Lower lobe of right lung (tissue), 2 donors: Measurements from ENCODE around the gene ZNF516. TPM values are rescaled to one million over a fixed set of nuclear protein-coding genes. Genes with fewer than 3 reads are reported as not detected.

Source experiments
- ATAC-seq, 2 donors: fragments of 200-7000 bp; cut with Tn5 transposase; one replicate each; pipeline ENCODE4 v1.9.1; 2020 to 2022; ENCODE audit warnings: mild to moderate bottlenecking in 2 of 2, moderate library complexity in 2 of 2
- DNase-seq: peaks from one replicate; pipeline ENCODE4 v3.0.0-alpha.2; 2020
- H3K27ac ChIP-seq: fragments of 200-600 bp; one replicate; pipeline ENCODE4 v1.8.0; 2022
- H3K27me3 ChIP-seq: fragments of 200-600 bp; one replicate; pipeline ENCODE4 v1.8.0; 2022; ENCODE audit warnings: low read depth
- H3K36me3 ChIP-seq: fragments of 200-600 bp; one replicate; pipeline ENCODE4 v1.8.0; 2022; ENCODE audit warnings: mild to moderate bottlenecking
- H3K4me1 ChIP-seq: fragments of 200-600 bp; one replicate; pipeline ENCODE4 v1.8.0; 2022
- H3K4me3 ChIP-seq: fragments of 200-600 bp; one replicate; pipeline ENCODE4 v1.8.0; 2022; ENCODE audit warnings: mild to moderate bottlenecking
- H3K9me3 ChIP-seq: fragments of 200-600 bp; one replicate; pipeline ENCODE4 v1.8.0; 2022
- intact Hi-C: fragments of 100-400 bp; cut with DNase I; formaldehyde crosslinking; loops from one replicate; pipeline ENCODE4 v1.11.0; 2022
- total RNA-seq: library from RNA; stranded (reverse); fragmentation: NEBNext Ultra II Directional; extraction: Animal tissue kit (Norgen Biotek cat#: 25700); gene quantifications from one replicate; pipeline ENCODE4 v1.2.1, GENCODE V29; 2021
- TF ChIP-seq, protein P1 (sequence below): fragments of 200-600 bp; IDR thresholded peaks from one replicate; pipeline ENCODE4 v1.8.0; 2022; ENCODE audit warnings: antibody characterized with exemption, mild to moderate bottlenecking
- donor health status: DM: no; HTN: yes; CAD: no; lungs with severe emphysema.

Gene ZNF516
- total RNA-seq, 1 donor from 2014 or later: 28.8 TPM

DNA sequence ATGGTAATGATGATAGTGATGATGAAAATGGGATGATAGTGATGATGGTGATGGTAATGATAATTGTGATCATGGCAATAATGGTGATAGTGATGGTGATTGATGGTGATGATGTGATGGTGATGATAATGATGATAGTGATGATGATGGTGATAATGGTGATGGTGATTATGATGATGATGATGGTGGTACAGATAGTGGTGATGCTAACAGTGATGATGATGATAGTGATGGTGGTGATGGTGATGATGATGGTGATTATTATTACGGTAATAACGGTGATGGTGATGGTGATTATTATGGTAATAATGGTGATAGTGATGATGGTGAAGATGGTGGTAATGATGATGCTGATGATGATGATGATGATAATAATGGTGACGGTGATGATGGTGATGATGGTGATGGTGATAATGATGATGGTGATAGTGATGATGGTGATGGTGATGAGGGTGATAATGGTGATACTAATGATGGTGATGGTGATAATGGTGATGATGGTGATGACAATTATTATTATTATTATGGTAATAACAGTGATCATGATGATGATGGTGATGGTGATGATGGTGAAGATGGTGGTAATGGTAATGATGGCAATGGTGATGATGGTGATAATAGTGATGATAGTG is 151.0 kb downstream of the ZNF516 start:
- no peak for ATAC-seq
- intact Hi-C loops: no loop called here

DNA sequence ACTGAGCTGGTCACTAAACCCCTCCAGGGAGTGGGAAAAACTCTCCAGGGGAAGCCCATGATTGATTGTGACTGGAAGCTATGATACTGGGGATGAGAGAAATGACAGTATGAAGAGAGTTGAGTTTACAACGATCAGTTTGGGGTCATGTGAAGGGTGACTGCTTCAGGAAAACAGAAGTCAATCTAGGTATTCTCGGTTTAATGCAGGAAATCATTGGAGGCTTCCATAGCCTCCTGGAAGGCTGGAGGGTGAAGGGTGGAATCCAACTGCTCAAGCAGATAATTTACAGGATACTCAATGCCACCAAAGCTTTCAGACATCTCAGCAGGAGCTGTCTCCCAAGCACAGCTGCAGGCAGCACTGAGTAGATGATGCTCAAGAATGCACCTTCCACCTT is 154.6 kb downstream of the ZNF516 start:
- Histone ChIP-seq H3K27ac (no peak overlapping the region), H3K4me3 (no peak overlapping the region), H3K27me3 (no peaks in the 10 kb centered on the region), H3K4me1 (no peaks in the 10 kb centered on the region), H3K9me3 (peaks cover 7% of the 10 kb centered on the region), H3K36me3 (no peaks in the 10 kb centered on the region)
- no peak for DNase-seq
- TF ChIP-seq, protein P1, sequence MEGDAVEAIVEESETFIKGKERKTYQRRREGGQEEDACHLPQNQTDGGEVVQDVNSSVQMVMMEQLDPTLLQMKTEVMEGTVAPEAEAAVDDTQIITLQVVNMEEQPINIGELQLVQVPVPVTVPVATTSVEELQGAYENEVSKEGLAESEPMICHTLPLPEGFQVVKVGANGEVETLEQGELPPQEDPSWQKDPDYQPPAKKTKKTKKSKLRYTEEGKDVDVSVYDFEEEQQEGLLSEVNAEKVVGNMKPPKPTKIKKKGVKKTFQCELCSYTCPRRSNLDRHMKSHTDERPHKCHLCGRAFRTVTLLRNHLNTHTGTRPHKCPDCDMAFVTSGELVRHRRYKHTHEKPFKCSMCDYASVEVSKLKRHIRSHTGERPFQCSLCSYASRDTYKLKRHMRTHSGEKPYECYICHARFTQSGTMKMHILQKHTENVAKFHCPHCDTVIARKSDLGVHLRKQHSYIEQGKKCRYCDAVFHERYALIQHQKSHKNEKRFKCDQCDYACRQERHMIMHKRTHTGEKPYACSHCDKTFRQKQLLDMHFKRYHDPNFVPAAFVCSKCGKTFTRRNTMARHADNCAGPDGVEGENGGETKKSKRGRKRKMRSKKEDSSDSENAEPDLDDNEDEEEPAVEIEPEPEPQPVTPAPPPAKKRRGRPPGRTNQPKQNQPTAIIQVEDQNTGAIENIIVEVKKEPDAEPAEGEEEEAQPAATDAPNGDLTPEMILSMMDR: no peak
- intact Hi-C loops: no loop called here
- no peak for ATAC-seq

More for the DNA sequence above, 151.0 kb downstream of the ZNF516 start:
- H3K4me1 ChIP-seq: no peaks in the 10 kb centered on the region
- H3K4me3 ChIP-seq: no peak overlapping the region
- TF ChIP-seq, protein P1: no peak
- no peaks in the 10 kb centered on the region for H3K36me3 ChIP-seq
- H3K27ac ChIP-seq: no peak overlapping the region
- no peak for DNase-seq
- no peaks in the 10 kb centered on the region for H3K27me3 ChIP-seq
- peaks cover 7% of the 10 kb centered on the region for H3K9me3 ChIP-seq

DNA sequence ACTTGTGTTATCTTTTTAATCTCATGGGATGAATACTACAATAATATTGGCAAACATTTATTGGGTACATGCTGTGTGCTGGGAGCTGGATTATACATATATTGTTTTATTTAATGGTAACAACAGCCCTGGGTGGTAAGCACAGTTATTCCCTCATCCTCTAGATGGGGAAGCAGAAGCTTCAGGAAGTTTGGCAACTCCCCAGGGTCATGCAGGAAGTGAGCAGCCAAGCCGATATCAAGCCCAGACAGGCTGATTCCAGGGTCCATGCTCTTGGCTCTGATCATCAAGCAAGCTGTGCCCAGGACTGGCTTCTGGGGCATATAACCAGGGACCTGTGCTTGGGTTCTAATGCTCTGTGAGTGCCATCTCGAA is 155.8 kb downstream of the ZNF516 start:
- H3K4me3 ChIP-seq: no peak overlapping the region
- no peak overlapping the region for H3K27ac ChIP-seq
- no peaks in the 10 kb centered on the region for H3K27me3 ChIP-seq
- TF ChIP-seq, protein P1: no peak
- no peak for ATAC-seq
- no peak for DNase-seq
- H3K9me3 ChIP-seq: peaks cover 7% of the 10 kb centered on the region
- intact Hi-C loops: no loop called here
- H3K36me3 ChIP-seq: no peaks in the 10 kb centered on the region
- no peaks in the 10 kb centered on the region for H3K4me1 ChIP-seq

- no peak overlapping the region for H3K27ac ChIP-seq
- H3K36me3 ChIP-seq: no peaks in the 10 kb centered on the region
- H3K4me3 ChIP-seq: no peak overlapping the region
- H3K27me3 ChIP-seq: no peaks in the 10 kb centered on the region
- intact Hi-C loops: no loop called here
- TF ChIP-seq, protein P1: no peak
- H3K9me3 ChIP-seq: peaks cover 7% of the 10 kb centered on the region
- no peaks in the 10 kb centered on the region for H3K4me1 ChIP-seq
- ATAC-seq (no peak), DNase-seq (no peak)
Measured at GRCh38 chr18:76338619-76339245, 156.3 kb downstream of the ZNF516 start.

- Histone ChIP-seq H3K4me3 (no peak overlapping the region), H3K36me3 (no peaks in the 10 kb centered on the region), H3K27me3 (no peaks in the 10 kb centered on the region), H3K27ac (no peak overlapping the region), H3K4me1 (no peaks in the 10 kb centered on the region), H3K9me3 (peaks cover 7% of the 10 kb centered on the region)
- no peak for DNase-seq
- intact Hi-C loops: no loop called here
- TF ChIP-seq, protein P1: no peak
- ATAC-seq: no peak
Measured at GRCh38 chr18:76338088-76338487, 157.0 kb downstream of the ZNF516 start.
